ENCODE measurements around the gene RNF166.

DNA sequence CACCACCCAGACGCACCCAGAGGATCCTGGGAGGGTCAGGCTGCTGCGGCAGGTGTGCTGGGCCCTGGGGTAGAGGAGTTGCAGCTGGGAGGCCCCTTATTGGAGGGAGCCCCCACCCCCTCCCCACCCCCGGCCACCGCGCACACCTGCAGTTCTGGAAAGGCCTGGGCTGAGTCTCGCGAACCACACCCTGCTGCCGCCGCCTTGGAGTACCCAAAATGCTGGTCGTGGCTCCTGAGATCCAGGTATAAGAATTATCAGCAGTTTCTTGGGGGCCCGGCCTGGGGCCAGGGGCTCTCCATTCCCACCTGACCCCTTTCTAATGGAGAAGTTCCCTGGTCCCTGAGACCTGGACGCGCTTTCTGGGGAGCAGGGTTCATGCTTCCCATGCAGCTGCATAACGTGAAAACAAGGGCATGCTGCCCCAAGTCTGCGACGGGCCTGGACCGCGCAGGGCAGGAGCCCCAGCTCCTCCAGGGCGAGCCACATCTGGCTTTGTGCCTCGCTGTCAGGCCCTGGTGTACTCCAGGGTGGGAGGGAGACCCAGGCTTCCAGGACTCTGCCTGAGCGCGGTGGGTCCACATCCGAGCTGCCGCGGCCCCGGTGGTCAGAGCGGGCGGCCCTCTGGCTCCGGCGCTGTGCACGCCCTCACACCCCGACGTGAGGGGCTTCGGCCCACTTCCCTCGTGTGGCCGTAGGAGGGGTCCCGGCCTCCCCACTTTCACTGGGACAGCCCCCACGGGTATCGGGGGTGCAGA is 12.6 kb downstream of the RNF166 start:
- TF ChIP-seq POLR2AphosphoS5 (IDR thresholded peaks at IDR 0.05) = no peak
- TF ChIP-seq, protein P1, sequence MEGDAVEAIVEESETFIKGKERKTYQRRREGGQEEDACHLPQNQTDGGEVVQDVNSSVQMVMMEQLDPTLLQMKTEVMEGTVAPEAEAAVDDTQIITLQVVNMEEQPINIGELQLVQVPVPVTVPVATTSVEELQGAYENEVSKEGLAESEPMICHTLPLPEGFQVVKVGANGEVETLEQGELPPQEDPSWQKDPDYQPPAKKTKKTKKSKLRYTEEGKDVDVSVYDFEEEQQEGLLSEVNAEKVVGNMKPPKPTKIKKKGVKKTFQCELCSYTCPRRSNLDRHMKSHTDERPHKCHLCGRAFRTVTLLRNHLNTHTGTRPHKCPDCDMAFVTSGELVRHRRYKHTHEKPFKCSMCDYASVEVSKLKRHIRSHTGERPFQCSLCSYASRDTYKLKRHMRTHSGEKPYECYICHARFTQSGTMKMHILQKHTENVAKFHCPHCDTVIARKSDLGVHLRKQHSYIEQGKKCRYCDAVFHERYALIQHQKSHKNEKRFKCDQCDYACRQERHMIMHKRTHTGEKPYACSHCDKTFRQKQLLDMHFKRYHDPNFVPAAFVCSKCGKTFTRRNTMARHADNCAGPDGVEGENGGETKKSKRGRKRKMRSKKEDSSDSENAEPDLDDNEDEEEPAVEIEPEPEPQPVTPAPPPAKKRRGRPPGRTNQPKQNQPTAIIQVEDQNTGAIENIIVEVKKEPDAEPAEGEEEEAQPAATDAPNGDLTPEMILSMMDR (IDR thresholded peaks at IDR 0.05) = no peak
- no peak for TF ChIP-seq POLR2A (IDR thresholded peaks at IDR 0.05)
